ENCODE results near the gene ENGASE. TPM values are rescaled to one million over a fixed set of nuclear protein-coding genes. Genes with fewer than 3 reads are reported as not detected.

Gene ENGASE
- total and polyA plus RNA-seq, 2 of the 4 experiments (the other 2 are of a cell fraction) = 3.9 to 12.1 TPM

DNA sequence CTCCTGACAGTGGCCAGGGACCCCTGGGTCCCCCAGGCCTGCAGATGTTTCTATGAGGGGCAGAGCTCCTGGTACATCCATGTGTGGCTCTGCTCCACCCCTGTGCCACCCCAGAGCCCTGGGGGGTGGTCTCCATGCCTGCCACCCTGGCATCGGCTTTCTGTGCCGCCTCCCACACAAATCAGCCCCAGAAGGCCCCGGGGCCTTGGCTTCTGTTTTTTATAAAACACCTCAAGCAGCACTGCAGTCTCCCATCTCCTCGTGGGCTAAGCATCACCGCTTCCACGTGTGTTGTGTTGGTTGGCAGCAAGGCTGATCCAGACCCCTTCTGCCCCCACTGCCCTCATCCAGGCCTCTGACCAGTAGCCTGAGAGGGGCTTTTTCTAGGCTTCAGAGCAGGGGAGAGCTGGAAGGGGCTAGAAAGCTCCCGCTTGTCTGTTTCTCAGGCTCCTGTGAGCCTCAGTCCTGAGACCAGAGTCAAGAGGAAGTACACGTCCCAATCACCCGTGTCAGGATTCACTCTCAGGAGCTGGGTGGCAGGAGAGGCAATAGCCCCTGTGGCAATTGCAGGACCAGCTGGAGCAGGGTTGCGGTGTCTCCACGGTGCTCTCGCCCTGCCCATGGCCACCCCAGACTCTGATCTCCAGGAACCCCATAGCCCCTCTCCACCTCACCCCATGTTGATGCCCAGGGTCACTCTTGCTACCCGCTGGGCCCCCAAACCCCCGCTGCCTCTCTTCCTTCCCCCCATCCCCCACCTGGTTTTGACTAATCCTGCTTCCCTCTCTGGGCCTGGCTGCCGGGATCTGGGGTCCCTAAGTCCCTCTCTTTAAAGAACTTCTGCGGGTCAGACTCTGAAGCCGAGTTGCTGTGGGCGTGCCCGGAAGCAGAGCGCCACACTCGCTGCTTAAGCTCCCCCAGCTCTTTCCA lies 25.5 kb upstream of the ENGASE start:
- H4K8ac ChIP-seq (ENCODE audit: low read depth in 2 of 2, low read length in 2 of 2) = no peak overlapping the region
- no peak overlapping the region for H2BK20ac ChIP-seq (ENCODE audit: low read depth, low read length)
- H3K27me3 ChIP-seq (ENCODE audit: control insufficient read depth, insufficient read depth, low read length) = no peaks in the 10 kb centered on the region; the same call in 1 of the 2 replicates
- no peak overlapping the region for H3K4ac ChIP-seq (ENCODE audit: low read depth, low read length)
- H3K14ac ChIP-seq (replicated peaks; ENCODE audit: low read depth, low read length) = no peak overlapping the region
- no peak overlapping the region for H3K4me3 ChIP-seq (ENCODE audit: insufficient read depth, low read depth, low read length)
- no peak overlapping the region for H3K18ac ChIP-seq (ENCODE audit: low read depth, low read length)
- H4K20me1 ChIP-seq (ENCODE audit: insufficient read depth, low read length) = no peaks in the 10 kb centered on the region; the same call in 1 of the 2 replicates
- no peak overlapping the region for H4K91ac ChIP-seq (ENCODE audit: insufficient read depth, low read depth, low read length)
- no peak overlapping the region for H3K23ac ChIP-seq (ENCODE audit: low read depth, low read length)
- H3K27ac ChIP-seq (ENCODE audit: insufficient read depth, low read length) = no peak overlapping the region
- intact Hi-C loops (cut with micrococcal nuclease) (loop anchor here (5.0 kb wide), 1 partner anchor 343 kb away; no protein-coding TSS in a partner anchor), dilution Hi-C loops (cut with HindIII; ENCODE audit: low sequenced_read_pairs, unreplicated experiment) (no loop called here), in situ Hi-C loops (cut with MboI; ENCODE audit: low sequenced_read_pairs) (no loop called here)
- no peaks in the 10 kb centered on the region for H3K4me1 ChIP-seq (ENCODE audit: control insufficient read depth, insufficient read depth, low read length)
- peaks cover 2% of the 10 kb centered on the region; the same call in 1 of the 2 replicates for H3K9me3 ChIP-seq (ENCODE audit: control insufficient read depth, insufficient read depth, low read length)
- no peak overlapping the region for H2BK120ac ChIP-seq (ENCODE audit: low read depth, low read length)
- peaks cover 7% of the 10 kb centered on the region; the same call in 1 of the 2 replicates for H3K9me1 ChIP-seq (ENCODE audit: insufficient read depth, low read length)
- no peak for ATAC-seq (ENCODE audit: low read depth)
- 91% methylated on average over 8 of the region's 21 CpGs; no CpG with 5 or more reads in 1 of the 2 experiments for WGBS, 2 experiments (ENCODE audit: extremely low coverage in 2 of 2, insufficient read length in 1 of 2)
- H2BK5ac ChIP-seq (ENCODE audit: low read depth, low read length, poor library complexity, severe bottlenecking) = no peak overlapping the region
- no peak overlapping the region for H2AFZ ChIP-seq (replicated peaks; ENCODE audit: low read length, poor library complexity)
- no peak for DNase-seq
- POLR2A ChIA-PET (ENCODE audit: unreplicated experiment) = no interaction called here
- no peaks in the 10 kb centered on the region for H3K79me1 ChIP-seq (ENCODE audit: low read depth in 1 of 2, low read length in 2 of 2)
- peaks cover 8% of the 10 kb centered on the region; the same call in 1 of the 2 replicates for H3K36me3 ChIP-seq (ENCODE audit: control insufficient read depth, insufficient read depth, low read length)
- H2AK5ac ChIP-seq (ENCODE audit: low read depth, low read length) = no peak overlapping the region
- no peak overlapping the region for H2BK15ac ChIP-seq (ENCODE audit: low read depth, low read length)
- no peak overlapping the region for H3K4me2 ChIP-seq (ENCODE audit: low read depth, low read length)
- no TSS peak for BruUV-seq (replicated peaks)
- no peak overlapping the region for H4K5ac ChIP-seq (ENCODE audit: low read depth, low read length)
- TF ChIP-seq MXI1 (IDR thresholded peaks at IDR 0.05; ENCODE audit: borderline replicate concordance, low read depth, low read length) = no peak
- TF ChIP-seq BHLHE40 (IDR thresholded peaks at IDR 0.05; ENCODE audit: low read depth, low read length) = no peak
- TF ChIP-seq, protein P1, sequence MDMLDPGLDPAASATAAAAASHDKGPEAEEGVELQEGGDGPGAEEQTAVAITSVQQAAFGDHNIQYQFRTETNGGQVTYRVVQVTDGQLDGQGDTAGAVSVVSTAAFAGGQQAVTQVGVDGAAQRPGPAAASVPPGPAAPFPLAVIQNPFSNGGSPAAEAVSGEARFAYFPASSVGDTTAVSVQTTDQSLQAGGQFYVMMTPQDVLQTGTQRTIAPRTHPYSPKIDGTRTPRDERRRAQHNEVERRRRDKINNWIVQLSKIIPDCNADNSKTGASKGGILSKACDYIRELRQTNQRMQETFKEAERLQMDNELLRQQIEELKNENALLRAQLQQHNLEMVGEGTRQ (IDR thresholded peaks at IDR 0.05; ENCODE audit: low read depth, low read length) = no peak
- no peak for TF ChIP-seq RFX5 (IDR thresholded peaks at IDR 0.05; ENCODE audit: low read depth, low read length)
- TF ChIP-seq, protein P2, sequence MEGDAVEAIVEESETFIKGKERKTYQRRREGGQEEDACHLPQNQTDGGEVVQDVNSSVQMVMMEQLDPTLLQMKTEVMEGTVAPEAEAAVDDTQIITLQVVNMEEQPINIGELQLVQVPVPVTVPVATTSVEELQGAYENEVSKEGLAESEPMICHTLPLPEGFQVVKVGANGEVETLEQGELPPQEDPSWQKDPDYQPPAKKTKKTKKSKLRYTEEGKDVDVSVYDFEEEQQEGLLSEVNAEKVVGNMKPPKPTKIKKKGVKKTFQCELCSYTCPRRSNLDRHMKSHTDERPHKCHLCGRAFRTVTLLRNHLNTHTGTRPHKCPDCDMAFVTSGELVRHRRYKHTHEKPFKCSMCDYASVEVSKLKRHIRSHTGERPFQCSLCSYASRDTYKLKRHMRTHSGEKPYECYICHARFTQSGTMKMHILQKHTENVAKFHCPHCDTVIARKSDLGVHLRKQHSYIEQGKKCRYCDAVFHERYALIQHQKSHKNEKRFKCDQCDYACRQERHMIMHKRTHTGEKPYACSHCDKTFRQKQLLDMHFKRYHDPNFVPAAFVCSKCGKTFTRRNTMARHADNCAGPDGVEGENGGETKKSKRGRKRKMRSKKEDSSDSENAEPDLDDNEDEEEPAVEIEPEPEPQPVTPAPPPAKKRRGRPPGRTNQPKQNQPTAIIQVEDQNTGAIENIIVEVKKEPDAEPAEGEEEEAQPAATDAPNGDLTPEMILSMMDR (conservative IDR thresholded peaks at IDR 0.05; ENCODE audit: low read depth, low read length) = no peak
- no peak for TF ChIP-seq POLR2A (IDR thresholded peaks at IDR 0.05; ENCODE audit: low read depth, low read length)
- TF ChIP-seq CEBPB (IDR thresholded peaks at IDR 0.05; ENCODE audit: low read depth, low read length) = no peak
- TF ChIP-seq RAD21 (IDR thresholded peaks at IDR 0.05; ENCODE audit: low read length) = no peak
- TF ChIP-seq NFE2L2 (IDR thresholded peaks at IDR 0.05; ENCODE audit: low read depth, low read length) = no peak
- no peak for TF ChIP-seq FOS (IDR thresholded peaks at IDR 0.05; ENCODE audit: low read depth, low read length)
- TF ChIP-seq RCOR1 (IDR thresholded peaks at IDR 0.05; ENCODE audit: insufficient replicate concordance, low read length) = no peak
- no peak for TF ChIP-seq MAZ (IDR thresholded peaks at IDR 0.05; ENCODE audit: borderline replicate concordance, low read depth, low read length)
- TF ChIP-seq SMC3 (IDR thresholded peaks at IDR 0.05; ENCODE audit: low read depth, low read length) = no peak
- TF ChIP-seq, protein P3, sequence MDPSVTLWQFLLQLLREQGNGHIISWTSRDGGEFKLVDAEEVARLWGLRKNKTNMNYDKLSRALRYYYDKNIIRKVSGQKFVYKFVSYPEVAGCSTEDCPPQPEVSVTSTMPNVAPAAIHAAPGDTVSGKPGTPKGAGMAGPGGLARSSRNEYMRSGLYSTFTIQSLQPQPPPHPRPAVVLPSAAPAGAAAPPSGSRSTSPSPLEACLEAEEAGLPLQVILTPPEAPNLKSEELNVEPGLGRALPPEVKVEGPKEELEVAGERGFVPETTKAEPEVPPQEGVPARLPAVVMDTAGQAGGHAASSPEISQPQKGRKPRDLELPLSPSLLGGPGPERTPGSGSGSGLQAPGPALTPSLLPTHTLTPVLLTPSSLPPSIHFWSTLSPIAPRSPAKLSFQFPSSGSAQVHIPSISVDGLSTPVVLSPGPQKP (IDR thresholded peaks at IDR 0.05; ENCODE audit: borderline replicate concordance, low read depth, low read length) = no peak
- CTCF ChIA-PET = interaction anchor here (1.4 kb wide), 1 partner anchor 16 kb away, joined by 3 read pairs; no protein-coding TSS in a partner anchor
- H2AK9ac ChIP-seq (replicated peaks; ENCODE audit: low read depth, low read length, poor library complexity) = no peak overlapping the region
- no peak overlapping the region for H3K56ac ChIP-seq (ENCODE audit: extremely low read depth, insufficient read depth, low read length)
- H3K9ac ChIP-seq (ENCODE audit: low read depth, low read length) = no peak overlapping the region
